Measurements from ENCODE around the gene PARPBP. TPM values are rescaled to one million over a fixed set of nuclear protein-coding genes. Genes with fewer than 3 reads are reported as not detected.
"Not testable (repeated sequence)": the region's sequence is repeated elsewhere in the genome, so short reads cannot be mapped to it uniquely, and the experiment has no call there.

Gene PARPBP
- total RNA-seq, 5 donors from 2014 or later (not counting 1 experiment from before 2014, with no cell fraction given), result 1.7 to 3.8 (median 1.8) TPM

DNA sequence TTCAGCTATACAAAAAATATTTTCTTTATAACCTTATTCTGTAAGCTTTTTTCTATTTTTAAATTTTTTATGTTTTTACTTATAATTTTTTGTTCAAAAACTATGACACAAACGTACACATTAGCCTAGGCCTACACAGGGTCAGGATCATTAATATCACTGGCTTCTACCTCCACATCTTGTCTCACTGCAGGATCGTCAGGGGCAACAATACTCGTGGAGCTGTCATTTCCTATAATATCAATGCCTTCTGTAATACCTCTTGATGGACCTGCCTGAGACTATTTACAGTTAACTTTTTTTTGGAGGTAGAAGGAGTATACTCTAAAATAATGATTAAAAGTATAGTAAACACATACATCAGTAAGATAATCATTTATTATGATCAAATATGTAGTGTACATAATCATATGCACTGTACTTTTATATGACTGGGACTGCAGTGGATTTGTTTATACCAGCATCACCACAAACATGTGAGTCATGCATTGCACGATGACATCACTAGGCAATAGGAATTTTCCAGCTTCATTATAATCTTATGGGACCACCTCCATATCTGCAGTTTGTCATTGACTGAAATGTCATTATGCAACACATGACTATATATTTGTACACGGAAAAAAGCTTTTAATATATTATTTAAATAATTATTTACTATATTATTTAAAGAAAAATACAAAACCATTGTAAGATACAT, 96.2 kb downstream of the PARPBP start:
- ATAC-seq (replicated peaks in 1 of 4) (no peak), DNase-seq (no peak)
- Histone ChIP-seq H3K4me3 (ENCODE audit: control insufficient read depth in 1 of 2, extremely low read depth in 1 of 2, low read length in 1 of 2) (no peak overlapping the region), H3K27ac (ENCODE audit: low read length) (no peak overlapping the region), H3K36me3 (ENCODE audit: control insufficient read depth in 2 of 2, extremely low read depth in 1 of 2, insufficient read depth in 1 of 2, low read length in 1 of 2) (no peaks in the 10 kb centered on the region), H3K27me3 (replicated peaks in 1 of 2; ENCODE audit: control insufficient read depth in 2 of 2, extremely low read depth in 1 of 2, insufficient read depth in 2 of 2, low read length in 1 of 2) (no peaks in the 10 kb centered on the region), H3K9me3 (no peaks in the 10 kb centered on the region), H3K4me1 (ENCODE audit: control insufficient read depth in 1 of 2, extremely low read depth in 1 of 2, insufficient read depth in 2 of 2, low read length in 2 of 2) (no peaks in the 10 kb centered on the region)
- no peaks in the 10 kb centered on the region for H3K27me3 Mint-ChIP-seq
- WGBS (ENCODE audit: insufficient coverage), result 100% methylated on average over 1 of the region's 5 CpGs
- POLR2A ChIA-PET, result no interaction called here
- no peaks in the 10 kb centered on the region for H3K36me3 Mint-ChIP-seq
- CTCF ChIA-PET, result no interaction called here
- no peak overlapping the region for H3K4me3 Mint-ChIP-seq
- H3K9me3 Mint-ChIP-seq, result peaks cover 0 to 4% (median 0%) of the 10 kb centered on the region in 3 donors
- no peaks in the 10 kb centered on the region for H3K4me1 Mint-ChIP-seq
- no peak overlapping the region for H3K27ac Mint-ChIP-seq

DNA sequence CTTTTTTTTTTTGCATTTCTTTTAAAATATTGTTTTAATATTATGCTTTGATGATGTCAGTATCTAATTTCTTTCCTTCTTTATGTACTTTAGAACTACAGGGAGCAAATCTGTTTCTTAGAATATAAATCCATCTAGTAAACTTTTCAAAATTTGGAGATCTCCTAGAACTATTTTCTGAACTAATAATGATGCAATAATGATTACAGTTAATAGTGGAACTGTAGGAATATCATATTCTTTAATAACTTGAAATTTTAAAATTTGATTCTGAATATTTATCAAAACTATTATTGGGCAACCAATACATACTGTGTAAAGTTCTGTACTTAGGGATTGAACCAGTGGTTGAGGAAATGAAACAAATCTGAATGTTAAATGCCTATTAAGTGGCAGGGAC, 100.8 kb downstream of the PARPBP start:
- Mint-ChIP-seq H3K27ac (no peak overlapping the region), H3K27me3 (no peaks in the 10 kb centered on the region), H3K4me1 (no peaks in the 10 kb centered on the region), H3K36me3 (no peaks in the 10 kb centered on the region), H3K4me3 (no peak overlapping the region), H3K9me3 (no peaks in the 10 kb centered on the region)
- no peaks in the 10 kb centered on the region for H3K4me1 ChIP-seq (ENCODE audit: control insufficient read depth in 1 of 2, extremely low read depth in 1 of 2, insufficient read depth in 2 of 2, low read length in 2 of 2)
- H3K9me3 ChIP-seq, result no peaks in the 10 kb centered on the region
- H3K27me3 ChIP-seq (replicated peaks in 1 of 2; ENCODE audit: control insufficient read depth in 2 of 2, extremely low read depth in 1 of 2, insufficient read depth in 2 of 2, low read length in 1 of 2), result no peaks in the 10 kb centered on the region
- ChIA-PET CTCF (interaction anchor here in 1 of 2 donors (0.6 kb wide), 1 partner anchor 281 kb away, joined by 3 read pairs; no protein-coding TSS in a partner anchor), POLR2A (no interaction called here)
- H3K36me3 ChIP-seq (ENCODE audit: control insufficient read depth in 2 of 2, extremely low read depth in 1 of 2, insufficient read depth in 1 of 2, low read length in 1 of 2), result no peaks in the 10 kb centered on the region
- H3K27ac ChIP-seq (ENCODE audit: low read length), result no peak overlapping the region
- no peak overlapping the region for H3K4me3 ChIP-seq (ENCODE audit: control insufficient read depth in 1 of 2, extremely low read depth in 1 of 2, low read length in 1 of 2)
- DNase-seq (no peak), ATAC-seq (replicated peaks in 1 of 4) (no peak)

DNA sequence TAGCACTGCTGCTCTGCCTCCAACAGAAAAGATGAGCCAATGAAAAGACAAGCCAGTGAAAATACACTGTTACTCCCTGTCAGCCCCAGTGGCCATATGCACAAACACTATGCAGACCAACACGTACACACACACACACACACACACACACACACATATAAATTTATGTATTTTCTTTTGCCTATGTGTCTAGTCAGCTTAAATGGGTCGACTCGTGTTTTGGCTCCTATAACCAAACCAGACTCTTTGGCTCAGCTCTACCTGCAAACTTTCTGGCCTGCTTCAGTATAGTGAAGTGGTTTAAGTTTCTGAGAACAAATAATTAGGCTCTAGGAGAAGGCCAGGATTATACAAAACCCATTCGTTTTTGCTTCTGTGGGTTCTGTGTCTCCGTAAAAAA, 108.0 kb downstream of the PARPBP start:
- Mint-ChIP-seq H3K36me3 (no peaks in the 10 kb centered on the region), H3K4me3 (no peak overlapping the region), H3K9me3 (no peaks in the 10 kb centered on the region), H3K27me3 (peaks cover 1 to 12% of the 10 kb centered on the region in 2 donors), H3K4me1 (no peaks in the 10 kb centered on the region), H3K27ac (no peak overlapping the region)
- CTCF ChIA-PET, result no interaction called here
- Histone ChIP-seq H3K4me1 (ENCODE audit: control insufficient read depth in 1 of 2, extremely low read depth in 1 of 2, insufficient read depth in 2 of 2, low read length in 2 of 2) (no peaks in the 10 kb centered on the region), H3K27ac (ENCODE audit: low read length) (no peak overlapping the region), H3K36me3 (ENCODE audit: control insufficient read depth in 2 of 2, extremely low read depth in 1 of 2, insufficient read depth in 1 of 2, low read length in 1 of 2) (no peaks in the 10 kb centered on the region), H3K4me3 (ENCODE audit: control insufficient read depth in 1 of 2, extremely low read depth in 1 of 2, low read length in 1 of 2) (no peak overlapping the region), H3K27me3 (replicated peaks in 1 of 2; ENCODE audit: control insufficient read depth in 2 of 2, extremely low read depth in 1 of 2, insufficient read depth in 2 of 2, low read length in 1 of 2) (no peaks in the 10 kb centered on the region), H3K9me3 (no peaks in the 10 kb centered on the region)
- POLR2A ChIA-PET, result no interaction called here
- no peak for ATAC-seq (replicated peaks in 1 of 4)
- WGBS (ENCODE audit: insufficient coverage), result no CpG with 5 or more reads among the region's 5 CpGs
- DNase-seq, result no peak

DNA sequence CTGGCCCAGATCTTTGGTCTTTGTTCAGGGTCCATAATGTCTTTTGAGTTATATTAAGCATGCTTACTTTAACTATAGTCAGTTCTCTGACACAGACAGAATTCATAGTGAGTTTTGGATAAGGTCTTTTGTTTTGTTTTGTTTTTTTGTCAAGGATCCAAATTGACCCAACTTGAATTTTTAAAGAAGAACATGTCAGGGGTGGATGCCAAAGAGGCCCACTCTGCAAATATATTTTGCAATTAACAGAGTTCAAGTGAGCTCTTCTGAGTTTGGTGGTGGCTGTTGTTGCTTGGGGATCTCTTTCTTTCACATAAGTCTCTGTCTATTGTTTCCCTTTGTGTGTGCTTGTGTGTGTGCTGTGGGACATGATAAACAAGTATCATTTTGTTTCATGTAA, 112.1 kb downstream of the PARPBP start:
- CTCF ChIA-PET, result no interaction called here
- no peak overlapping the region for H3K27ac Mint-ChIP-seq
- H3K36me3 Mint-ChIP-seq, result no peaks in the 10 kb centered on the region
- Histone ChIP-seq H3K9me3 (no peaks in the 10 kb centered on the region), H3K27me3 (replicated peaks in 1 of 2; ENCODE audit: control insufficient read depth in 2 of 2, extremely low read depth in 1 of 2, insufficient read depth in 2 of 2, low read length in 1 of 2) (no peaks in the 10 kb centered on the region), H3K4me1 (ENCODE audit: control insufficient read depth in 1 of 2, extremely low read depth in 1 of 2, insufficient read depth in 2 of 2, low read length in 2 of 2) (no peaks in the 10 kb centered on the region), H3K4me3 (ENCODE audit: control insufficient read depth in 1 of 2, extremely low read depth in 1 of 2, low read length in 1 of 2) (no peak overlapping the region), H3K27ac (ENCODE audit: low read length) (no peak overlapping the region), H3K36me3 (ENCODE audit: control insufficient read depth in 2 of 2, extremely low read depth in 1 of 2, insufficient read depth in 1 of 2, low read length in 1 of 2) (no peaks in the 10 kb centered on the region)
- H3K4me3 Mint-ChIP-seq, result no peak overlapping the region
- H3K9me3 Mint-ChIP-seq, result no peaks in the 10 kb centered on the region
- peaks cover 1 to 12% of the 10 kb centered on the region in 2 donors for H3K27me3 Mint-ChIP-seq
- no peak for ATAC-seq (replicated peaks in 1 of 4)
- H3K4me1 Mint-ChIP-seq, result no peaks in the 10 kb centered on the region
- POLR2A ChIA-PET, result no interaction called here
- DNase-seq, result no peak

DNA sequence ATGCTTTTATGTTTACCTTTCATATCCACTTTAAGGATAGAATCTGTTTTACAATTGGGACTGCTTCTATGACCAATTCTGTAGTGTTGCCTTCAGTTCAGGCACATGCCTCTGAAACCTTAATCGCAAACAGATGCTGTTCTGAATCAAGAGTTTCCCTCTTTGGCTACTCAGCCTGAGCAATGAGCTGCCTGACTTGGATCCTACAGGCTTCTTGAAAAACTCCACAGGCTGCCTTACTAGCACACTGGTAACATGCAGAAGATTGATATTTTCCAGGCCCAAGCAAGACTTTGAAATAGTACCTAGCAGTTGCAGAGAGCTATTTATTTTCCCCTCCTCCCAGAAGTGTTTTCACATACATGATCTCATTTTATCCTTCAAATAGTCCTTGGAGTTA, 112.5 kb downstream of the PARPBP start:
- H3K4me3 Mint-ChIP-seq, result no peak overlapping the region
- H3K9me3 Mint-ChIP-seq, result peaks cover 0 to under 1% (median 0%) of the 10 kb centered on the region in 3 donors
- H3K36me3 ChIP-seq (ENCODE audit: control insufficient read depth in 2 of 2, extremely low read depth in 1 of 2, insufficient read depth in 1 of 2, low read length in 1 of 2), result no peaks in the 10 kb centered on the region

DNA sequence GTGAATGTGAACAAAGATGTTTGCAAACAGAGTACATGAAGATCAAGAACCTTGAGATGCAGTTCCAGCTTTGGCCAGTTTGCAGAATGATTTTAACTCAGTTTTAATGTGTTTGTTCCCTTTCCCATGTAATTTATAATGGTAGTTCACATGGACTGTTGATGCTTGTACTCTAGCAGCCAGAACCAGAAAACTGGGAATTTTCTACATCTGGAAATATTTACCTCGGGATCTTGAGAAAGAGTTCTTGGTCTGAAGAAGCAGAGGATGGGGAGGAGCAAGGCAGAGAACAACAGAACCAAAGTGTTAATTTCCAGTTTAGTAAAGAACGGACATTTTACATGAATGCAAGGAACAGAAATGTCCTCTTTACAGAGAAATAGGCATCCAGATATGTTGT, 114.6 kb downstream of the PARPBP start:
- H3K27ac ChIP-seq (ENCODE audit: low read length), result no peak overlapping the region
- DNase-seq (no peak), ATAC-seq (replicated peaks in 1 of 4) (no peak)
- ChIA-PET CTCF (no interaction called here), POLR2A (no interaction called here)
- no peaks in the 10 kb centered on the region for H3K36me3 Mint-ChIP-seq
- H3K9me3 Mint-ChIP-seq, result peaks cover 0 to 4% (median 2%) of the 10 kb centered on the region in 3 donors
- no peak overlapping the region for H3K4me3 ChIP-seq (ENCODE audit: control insufficient read depth in 1 of 2, extremely low read depth in 1 of 2, low read length in 1 of 2)
- H3K36me3 ChIP-seq (ENCODE audit: control insufficient read depth in 2 of 2, extremely low read depth in 1 of 2, insufficient read depth in 1 of 2, low read length in 1 of 2), result no peaks in the 10 kb centered on the region
- no peaks in the 10 kb centered on the region for H3K4me1 ChIP-seq (ENCODE audit: control insufficient read depth in 1 of 2, extremely low read depth in 1 of 2, insufficient read depth in 2 of 2, low read length in 2 of 2)
- WGBS (ENCODE audit: insufficient coverage), result 58% methylated on average over 2 of the region's 2 CpGs
- H3K27ac Mint-ChIP-seq, result no peak overlapping the region
- no peaks in the 10 kb centered on the region for H3K9me3 ChIP-seq
- H3K4me1 Mint-ChIP-seq, result no peaks in the 10 kb centered on the region
- no peaks in the 10 kb centered on the region for H3K27me3 ChIP-seq (replicated peaks in 1 of 2; ENCODE audit: control insufficient read depth in 2 of 2, extremely low read depth in 1 of 2, insufficient read depth in 2 of 2, low read length in 1 of 2)
- no peak overlapping the region for H3K4me3 Mint-ChIP-seq
- H3K27me3 Mint-ChIP-seq, result peaks cover 1 to 14% of the 10 kb centered on the region in 2 donors

More for the DNA sequence above, 112.5 kb downstream of the PARPBP start:
- DNase-seq (no peak), ATAC-seq (replicated peaks in 1 of 4) (no peak)
- no peaks in the 10 kb centered on the region for H3K4me1 ChIP-seq (ENCODE audit: control insufficient read depth in 1 of 2, extremely low read depth in 1 of 2, insufficient read depth in 2 of 2, low read length in 2 of 2)
- no peak overlapping the region for H3K27ac ChIP-seq (ENCODE audit: low read length)
- CTCF ChIA-PET, result interaction anchor here in 1 of 2 donors (0.7 kb wide), 1 partner anchor 21 kb away, joined by 4 read pairs; no protein-coding TSS in a partner anchor
- no peaks in the 10 kb centered on the region for H3K36me3 Mint-ChIP-seq
- H3K27ac Mint-ChIP-seq, result no peak overlapping the region
- no peaks in the 10 kb centered on the region for H3K4me1 Mint-ChIP-seq
- no peak overlapping the region for H3K4me3 ChIP-seq (ENCODE audit: control insufficient read depth in 1 of 2, extremely low read depth in 1 of 2, low read length in 1 of 2)
- 100% methylated on average over 1 of the region's 1 CpG for WGBS (ENCODE audit: insufficient coverage)
- POLR2A ChIA-PET, result interaction anchor here in 1 of 2 donors (0.8 kb wide), 1 partner anchor 591 kb away, joined by 3 read pairs; no protein-coding TSS in a partner anchor
- H3K9me3 ChIP-seq, result no peaks in the 10 kb centered on the region
- no peaks in the 10 kb centered on the region for H3K27me3 ChIP-seq (replicated peaks in 1 of 2; ENCODE audit: control insufficient read depth in 2 of 2, extremely low read depth in 1 of 2, insufficient read depth in 2 of 2, low read length in 1 of 2)
- H3K27me3 Mint-ChIP-seq, result peaks cover 1 to 14% of the 10 kb centered on the region in 2 donors

DNA sequence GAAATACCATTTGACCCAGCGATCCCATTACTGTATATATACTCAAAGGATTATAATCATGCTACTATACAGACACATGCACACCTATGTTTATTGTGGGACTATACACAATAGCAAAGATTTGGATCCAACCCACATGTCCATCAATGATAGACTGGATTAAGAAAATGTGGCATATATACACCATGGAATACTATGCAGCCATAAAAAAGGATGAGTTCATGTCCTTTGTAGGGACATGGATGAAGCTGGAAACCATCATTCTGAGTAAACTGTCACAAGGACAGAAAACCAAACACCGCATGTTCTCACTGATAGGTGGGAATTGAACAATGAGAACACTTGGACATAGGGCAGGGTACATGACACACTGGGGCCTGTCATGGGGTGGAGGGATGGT, 120.9 kb downstream of the PARPBP start:
- H3K4me1 Mint-ChIP-seq; H3K4me1 ChIP-seq (ENCODE audit: control insufficient read depth in 1 of 2, extremely low read depth in 1 of 2, insufficient read depth in 2 of 2, low read length in 2 of 2); H3K27ac ChIP-seq (ENCODE audit: low read length); H3K27ac Mint-ChIP-seq; ATAC-seq (replicated peaks in 1 of 4); H3K4me3 ChIP-seq (ENCODE audit: control insufficient read depth in 1 of 2, extremely low read depth in 1 of 2, low read length in 1 of 2); H3K27me3 ChIP-seq (replicated peaks in 1 of 2; ENCODE audit: control insufficient read depth in 2 of 2, extremely low read depth in 1 of 2, insufficient read depth in 2 of 2, low read length in 1 of 2); DNase-seq; H3K9me3 ChIP-seq; H3K36me3 Mint-ChIP-seq; H3K4me3 Mint-ChIP-seq; H3K27me3 Mint-ChIP-seq; POLR2A ChIA-PET; H3K36me3 ChIP-seq (ENCODE audit: control insufficient read depth in 2 of 2, extremely low read depth in 1 of 2, insufficient read depth in 1 of 2, low read length in 1 of 2); CTCF ChIA-PET: not testable (repeated sequence)
- WGBS (ENCODE audit: insufficient coverage), result 100% methylated on average over 1 of the region's 2 CpGs
- peaks cover 10 to 20% (median 13%) of the 10 kb centered on the region in 3 donors for H3K9me3 Mint-ChIP-seq
